Activated effector memory CD4-positive, alpha-beta T cell treated with Interleukin-2 at 50 U/mL for 16 hours (primary cell): ENCODE data around the gene HDAC4.

Experiments
- DNase-seq: peaks from one replicate; pipeline ENCODE4 v3.0.0-alpha.2; 2020

HDAC4 gene

DNA sequence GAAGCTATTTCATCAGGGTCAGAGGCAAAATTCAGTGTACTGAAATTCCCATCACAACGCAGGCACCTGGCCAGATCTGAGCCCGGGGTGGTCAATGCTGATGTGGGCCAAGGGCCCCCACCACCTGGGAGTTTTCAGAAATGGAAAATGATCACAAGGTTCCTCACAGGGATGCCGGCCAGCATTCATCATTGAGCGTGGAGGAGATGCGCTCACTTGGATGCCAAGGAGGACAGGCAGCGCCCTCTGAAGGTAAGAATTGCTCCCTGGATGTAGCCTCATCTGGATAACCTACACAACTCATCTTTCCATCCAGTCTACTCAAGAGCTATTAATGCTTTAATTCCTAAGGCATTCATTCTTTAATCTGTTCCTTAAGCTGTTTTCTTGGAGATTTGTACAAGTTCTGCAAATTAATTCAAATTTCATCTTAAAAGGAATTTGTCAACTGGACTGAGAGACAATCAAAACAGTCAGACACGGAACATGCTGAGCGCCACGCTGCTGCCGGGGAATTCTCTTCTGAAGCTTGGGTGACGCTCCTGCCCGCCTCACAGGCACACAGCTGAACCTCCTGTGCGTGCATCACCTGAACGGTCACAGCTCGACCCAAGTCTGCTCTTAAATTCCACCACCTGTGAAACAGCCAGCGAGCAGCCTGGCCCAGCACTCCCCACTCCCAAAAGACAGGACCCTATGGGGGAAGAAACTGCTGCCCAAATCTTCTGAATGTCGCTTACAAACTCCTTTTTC lies 206.7 kb downstream of the HDAC4 start:
- no peak for DNase-seq

DNA sequence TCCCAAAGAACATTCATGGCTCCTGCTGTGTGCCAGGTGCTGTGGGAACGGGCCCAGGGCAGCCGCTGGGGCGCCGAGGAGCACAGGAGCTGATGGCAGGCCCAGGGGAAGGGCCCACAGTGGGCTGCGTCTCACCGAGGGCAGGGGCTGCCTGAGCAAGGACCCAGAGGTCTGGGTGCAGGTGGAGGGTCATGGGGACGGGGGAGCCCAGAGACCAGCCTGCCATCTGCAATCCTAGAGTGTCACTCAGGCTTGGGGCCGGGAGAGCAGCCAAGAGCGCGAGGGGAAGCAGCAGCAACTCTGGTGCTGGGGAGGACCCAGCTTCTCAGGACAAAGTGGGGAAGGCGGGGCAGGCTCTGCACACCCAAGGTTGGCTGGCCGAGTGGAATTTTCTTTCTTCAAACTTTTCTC lies 207.4 kb downstream of the HDAC4 start:
- no peak for DNase-seq

DNA sequence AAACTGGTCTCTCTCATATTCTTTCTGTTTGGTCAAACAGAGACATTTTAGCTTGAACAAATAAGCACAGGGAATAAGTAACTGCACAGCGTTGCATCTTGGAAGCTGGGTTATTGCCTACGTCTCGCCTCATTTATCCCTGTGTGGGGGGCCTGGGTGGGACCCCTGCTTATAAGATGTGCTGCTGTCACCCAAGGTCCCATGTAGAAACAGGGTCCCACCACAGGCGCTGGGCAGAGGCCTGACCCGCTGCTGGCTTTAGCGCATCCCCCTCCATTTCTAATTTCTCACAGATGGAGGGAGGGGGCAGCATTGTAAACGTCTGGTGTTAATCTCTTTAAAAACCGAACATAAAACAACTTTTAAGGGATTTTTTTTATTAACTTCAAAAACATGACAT lies 207.8 kb downstream of the HDAC4 start:
- DNase-seq = no peak

DNA sequence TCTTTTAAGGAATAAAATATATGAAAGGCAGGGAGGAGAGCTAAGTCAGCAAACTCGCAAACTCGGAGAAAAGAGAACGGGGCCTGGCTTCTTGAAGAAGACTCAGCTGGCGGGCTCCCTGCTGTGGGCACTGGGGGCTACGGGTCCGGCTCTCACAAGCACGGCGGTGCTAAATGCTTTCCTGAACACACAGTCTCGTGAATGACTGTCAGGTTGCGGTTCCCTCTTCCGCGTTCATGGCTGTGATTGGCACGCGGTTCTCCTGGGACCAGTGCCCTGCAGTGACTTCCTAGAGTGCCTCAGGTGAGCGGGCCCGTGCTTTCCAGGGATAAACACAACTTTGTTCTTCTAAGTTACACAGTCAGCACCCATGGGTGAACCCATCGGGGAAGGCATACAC lies 208.4 kb downstream of the HDAC4 start:
- DNase-seq = no peak

DNA sequence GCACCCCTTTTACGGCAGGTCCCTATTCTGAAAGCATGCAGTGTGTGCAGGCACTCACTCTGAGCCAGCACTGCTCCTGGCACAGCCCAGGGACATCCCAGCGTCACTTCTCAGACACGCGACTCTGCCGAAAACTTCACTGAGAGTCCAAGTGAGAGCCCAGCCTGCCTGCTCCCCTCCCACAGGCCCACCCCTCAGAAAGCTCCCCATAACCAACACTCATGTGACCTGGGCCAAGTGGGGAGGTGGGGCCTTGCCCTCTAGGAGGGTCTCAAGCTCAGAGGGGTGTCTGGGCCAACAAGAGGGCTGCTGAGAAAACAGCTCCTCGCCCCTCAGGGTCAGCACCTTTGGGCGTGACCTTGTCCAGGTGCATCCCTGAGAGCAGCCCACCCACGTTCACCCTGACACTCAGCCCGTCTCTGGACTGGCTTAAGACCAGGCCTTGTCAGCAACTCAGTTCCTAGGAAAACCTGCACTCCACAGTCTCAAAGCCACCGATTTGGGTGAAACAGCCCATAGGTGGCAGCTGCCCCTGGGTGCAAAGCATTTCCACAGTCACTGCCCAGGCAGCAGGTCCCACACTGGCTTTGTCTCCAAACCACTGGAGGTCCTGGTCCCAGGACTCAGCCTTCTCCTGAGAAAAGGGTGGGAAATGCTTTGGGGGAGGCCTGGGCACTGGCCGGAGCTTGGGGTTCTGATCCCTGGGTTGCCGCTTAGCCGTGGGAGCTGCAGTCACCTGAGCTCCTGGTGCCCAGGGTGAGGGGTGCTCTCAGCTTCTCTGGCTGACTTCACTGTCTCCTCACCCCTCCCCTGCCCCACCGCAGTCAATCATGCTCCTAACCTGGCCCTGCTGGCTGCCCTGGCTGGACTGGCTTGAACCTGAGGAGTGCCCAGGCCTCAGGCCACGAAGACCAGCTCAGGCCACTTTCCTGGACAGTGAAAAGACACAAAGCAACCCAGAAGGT lies 209.6 kb downstream of the HDAC4 start:
- DNase-seq = no peak

DNA sequence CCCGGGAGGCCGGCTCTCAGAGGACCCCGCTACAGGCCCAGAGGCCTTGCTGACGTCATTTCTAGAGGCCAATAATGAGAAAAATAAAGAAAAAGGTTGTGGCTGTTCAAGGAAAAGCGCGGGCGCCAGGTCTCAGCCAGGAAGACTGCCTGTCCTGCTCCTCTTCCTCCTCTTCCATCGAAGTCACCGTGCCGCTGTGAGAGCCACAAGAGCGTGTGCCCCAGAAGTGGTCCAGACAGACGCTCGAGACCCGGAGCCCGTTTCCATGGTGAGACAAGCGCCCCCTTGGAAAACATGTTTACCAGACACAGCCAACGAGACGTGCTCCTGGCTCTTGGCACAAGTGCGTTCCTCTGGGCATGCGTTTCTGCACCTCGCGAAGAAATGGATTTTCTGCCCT lies 210.5 kb downstream of the HDAC4 start:
- DNase-seq = no peak

DNA sequence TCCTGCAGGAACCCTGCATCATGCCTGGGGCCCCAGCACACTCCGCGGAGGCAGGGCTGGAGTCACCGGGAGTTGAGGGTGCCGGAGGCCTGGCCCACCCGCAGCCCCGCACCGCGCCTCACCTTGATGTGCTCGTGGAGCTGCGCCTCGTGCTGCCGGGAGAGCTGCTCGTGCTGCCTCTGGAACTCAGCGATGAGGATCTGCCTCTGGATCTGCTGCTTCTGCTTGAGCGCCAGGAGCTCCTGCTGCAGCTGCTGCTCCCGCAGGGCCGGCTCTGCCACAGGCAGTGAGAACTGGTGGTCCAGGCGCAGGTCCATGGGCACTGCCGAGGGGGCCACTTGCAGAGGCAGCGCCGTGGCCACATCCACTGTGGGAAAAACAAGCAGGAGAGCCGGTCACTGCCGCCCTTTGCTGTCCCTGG lies 211.1 kb downstream of the HDAC4 start:
- DNase-seq = no peak

DNA sequence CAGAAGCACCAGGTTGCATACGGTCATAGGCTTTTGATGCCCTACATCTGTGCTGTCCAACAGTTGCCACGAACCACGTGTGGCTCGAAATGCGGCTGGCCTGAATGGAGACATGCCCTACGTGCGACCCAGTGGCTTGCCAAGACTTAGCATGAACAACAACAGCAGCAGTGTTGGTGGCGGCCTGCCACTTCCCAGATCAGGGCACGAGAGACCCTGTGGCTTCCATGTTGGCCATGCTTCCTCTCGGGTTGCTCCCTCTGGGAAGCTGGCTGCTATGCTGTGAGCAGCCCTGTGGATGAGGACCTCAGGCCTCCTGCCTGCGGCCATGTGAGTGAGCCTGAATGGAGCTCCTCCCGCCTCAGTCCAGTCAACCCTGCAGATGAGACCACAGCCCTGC lies 212.3 kb downstream of the HDAC4 start:
- DNase-seq = no peak

DNA sequence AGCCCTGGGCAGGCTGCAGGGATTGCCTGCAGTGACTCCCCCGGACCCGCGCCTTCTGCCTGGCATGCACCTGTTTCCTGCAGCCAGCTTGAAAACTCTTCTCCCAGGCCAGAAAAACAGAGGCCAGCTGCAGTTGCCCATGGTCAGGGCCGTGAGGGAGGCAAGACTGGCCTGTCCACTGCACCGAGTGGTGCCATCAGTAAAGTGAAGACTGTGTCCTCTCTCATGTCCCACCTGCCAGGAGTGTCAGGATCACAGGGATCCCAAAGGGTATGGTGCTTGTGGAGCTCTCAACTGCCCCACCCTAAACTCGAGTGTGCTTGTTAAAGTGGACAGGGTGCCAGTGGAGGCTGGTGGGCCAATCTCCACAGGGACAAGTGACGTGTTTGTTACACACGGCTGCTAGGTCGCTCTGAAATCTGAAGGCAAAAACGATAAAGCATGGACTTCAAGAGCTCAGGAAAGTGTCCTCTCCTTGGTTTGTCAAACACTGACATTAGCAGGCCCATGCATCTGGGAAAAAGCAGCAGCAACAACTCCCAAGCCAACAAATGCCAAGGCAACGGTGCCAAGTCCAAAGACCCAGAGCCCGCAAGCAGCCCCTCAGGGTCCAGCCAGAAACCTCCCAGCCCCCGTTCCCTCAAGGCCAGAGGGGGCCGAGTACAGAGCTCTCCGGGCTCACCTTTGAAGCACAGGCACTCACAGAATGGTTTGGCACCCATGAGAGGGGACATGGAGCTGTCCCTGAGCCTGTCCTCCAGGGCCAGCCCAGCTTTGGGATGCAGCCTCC lies 213.2 kb downstream of the HDAC4 start:
- DNase-seq = no peak

DNA sequence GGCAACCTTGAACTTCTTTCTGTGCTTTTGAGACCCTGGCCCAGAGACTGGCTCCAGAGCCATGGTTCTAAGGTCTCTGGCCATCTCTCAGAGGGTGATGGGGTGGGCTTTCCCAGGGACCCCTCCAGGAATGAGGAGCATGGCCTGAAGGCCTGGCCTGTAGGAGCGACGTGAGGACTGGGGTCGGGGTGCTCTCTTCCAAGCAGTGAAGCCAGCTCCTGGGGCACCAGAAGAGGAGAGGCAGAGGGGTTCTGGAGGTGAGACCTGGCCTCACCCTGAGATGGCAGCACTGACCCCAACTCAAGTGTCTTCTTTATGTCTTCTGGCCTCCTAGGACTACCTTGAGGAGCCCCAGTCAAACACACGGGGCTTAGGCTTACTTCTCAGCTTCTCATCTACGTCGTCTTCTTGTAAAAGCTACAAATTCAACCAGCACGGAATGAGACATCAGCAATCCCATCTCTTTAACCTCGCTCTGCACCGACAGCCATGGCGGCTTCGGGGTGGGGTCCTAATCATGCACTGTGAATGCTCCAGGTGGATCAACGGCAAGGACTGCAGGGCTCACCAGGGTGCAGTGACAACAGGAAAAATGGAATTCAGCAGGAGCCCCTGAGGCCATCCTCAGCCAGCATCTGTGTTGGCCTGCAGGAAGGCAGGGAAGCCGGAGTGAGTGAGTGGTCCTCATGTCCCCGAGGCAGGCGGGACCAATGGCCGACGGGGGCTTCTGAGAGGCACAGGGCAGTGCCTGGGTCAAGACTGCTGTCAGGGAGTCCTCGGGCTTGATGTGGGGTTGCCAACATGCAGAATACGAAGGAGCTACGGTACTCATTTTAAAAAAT lies 214.1 kb downstream of the HDAC4 start:
- DNase-seq = no peak

DNA sequence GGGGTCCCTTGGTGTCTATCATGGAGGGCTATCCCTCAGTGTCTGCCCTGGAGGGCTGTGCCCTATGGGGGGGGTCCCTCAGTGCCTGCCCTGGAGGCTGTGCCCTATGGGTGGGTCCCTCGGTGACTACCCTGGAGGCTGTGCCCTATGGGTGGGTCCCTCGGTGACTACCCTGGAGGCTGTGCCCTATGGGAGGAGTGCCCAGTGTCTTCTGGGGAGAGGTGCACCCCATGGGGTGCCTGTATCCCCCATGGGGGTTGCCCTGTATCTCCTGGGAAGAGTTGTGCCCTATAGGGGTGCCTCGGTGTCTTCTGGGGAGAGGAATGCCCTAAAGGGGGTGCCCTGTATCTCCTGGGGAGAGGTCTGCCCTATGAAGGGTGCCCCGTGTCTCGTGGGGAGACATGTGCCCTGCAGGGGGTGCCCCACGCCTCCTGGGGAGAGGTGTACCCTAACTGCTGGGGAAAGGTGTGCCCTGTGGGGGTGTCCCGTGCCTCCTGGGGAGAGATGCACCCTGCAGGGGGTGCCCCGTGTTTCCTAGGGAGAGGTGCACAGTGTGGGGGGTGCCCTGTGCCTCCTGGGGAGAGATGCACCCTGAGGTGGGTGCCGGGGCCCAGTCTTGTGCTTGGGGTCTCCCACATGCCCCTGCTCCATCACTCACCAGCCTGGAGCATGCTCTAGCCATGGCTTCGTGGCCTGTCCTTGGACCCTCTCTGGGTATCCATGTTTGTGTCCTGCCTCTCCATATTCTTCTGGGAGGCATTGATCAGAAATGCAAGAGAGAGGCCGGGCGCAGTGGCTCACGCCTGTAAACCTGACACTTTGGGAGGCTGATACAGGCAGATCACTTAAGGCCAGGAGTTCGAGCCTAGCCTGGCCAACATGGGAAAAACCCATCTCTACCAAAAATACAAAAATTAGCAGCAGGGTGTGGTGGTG lies 215.6 kb downstream of the HDAC4 start:
- no peak for DNase-seq

DNA sequence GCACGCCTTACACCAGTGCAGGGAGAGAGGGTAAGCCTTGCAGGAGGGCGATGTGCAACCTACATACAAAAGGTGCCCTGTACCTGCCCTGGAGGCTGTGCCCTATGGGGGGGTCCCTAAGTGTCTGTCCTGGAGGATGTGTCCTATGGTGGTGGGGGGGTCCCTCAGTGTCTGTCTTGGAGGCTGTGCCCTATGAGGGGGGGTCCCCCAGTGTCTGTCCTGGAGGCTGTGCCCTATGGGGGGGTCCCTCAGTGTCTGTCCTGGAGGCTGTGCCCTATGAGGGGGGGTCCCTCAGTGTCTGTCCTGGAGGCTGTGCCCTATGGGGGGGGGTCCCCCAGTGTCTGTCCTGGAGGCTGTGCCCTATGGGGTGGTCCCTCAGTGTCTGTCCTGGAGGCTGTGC lies 216.6 kb downstream of the HDAC4 start:
- no peak for DNase-seq

DNA sequence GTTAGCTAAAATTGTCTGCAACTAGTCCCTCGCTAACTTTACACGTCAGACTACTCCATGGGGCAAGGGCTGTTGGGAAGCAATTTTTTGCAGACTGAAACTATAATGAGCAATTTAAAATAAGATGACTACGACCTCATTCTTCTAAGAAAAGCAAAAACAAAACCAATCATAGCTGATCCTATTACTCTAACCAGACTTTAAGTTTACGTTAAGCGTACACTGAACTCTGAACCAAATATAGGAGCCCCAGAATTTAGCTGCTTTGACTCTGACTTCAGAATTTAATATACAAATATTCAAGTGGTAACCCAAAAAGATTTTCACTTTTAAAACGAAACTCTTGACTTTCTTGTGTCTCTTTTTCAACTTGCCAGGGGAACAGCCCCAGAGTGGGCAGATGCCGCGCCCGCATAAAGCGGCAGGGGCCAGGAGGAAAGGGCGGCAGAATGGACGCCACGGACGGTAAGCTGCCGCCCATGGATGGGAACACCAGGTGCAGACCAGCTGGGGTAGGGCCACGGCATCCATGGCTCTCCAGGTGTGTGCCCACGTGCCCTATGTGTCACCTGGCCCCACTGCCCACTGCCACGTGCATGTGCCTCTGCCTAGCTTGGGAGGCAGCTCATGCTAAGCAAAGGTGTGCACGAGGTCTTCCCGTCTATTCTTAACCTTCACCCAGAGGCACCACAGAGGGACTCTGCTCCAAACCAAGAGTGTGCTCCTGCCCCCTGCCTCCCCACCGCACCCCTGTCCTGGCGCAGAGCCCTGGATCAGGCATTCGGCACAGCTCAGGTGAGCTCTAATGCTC lies 217.6 kb downstream of the HDAC4 start:
- no peak for DNase-seq

DNA sequence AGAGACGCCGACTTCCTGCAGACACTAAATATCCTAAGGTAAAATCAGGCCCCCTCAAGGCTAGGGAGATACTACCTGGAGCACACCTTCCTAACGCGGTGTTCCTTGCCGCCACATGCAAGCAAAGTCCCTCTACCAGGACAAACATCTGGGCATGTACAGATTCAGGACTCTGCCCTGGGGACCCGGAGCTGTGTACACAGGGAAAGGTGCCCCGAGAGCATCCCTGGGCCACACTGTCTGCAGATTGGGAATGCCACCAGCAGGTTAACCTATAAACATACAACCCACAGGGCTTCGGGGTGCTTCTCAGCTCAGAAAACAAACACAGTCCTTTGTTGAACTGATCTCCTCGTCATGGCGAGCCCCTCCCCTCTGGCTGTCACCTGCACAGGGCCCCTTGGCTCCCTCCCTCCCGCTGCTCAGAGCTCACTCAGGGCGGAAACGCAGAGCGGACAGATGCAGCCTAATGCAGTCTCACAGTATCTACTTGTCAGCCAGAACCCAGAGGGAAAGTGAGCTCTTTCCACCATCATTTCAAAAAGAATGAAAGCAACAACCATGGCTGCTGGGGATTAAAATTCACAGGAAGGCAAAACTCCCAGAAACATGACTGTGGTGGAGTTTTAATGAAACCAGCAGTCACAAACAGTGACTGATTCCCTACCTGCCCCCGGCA lies 218.8 kb downstream of the HDAC4 start:
- DNase-seq = no peak

DNA sequence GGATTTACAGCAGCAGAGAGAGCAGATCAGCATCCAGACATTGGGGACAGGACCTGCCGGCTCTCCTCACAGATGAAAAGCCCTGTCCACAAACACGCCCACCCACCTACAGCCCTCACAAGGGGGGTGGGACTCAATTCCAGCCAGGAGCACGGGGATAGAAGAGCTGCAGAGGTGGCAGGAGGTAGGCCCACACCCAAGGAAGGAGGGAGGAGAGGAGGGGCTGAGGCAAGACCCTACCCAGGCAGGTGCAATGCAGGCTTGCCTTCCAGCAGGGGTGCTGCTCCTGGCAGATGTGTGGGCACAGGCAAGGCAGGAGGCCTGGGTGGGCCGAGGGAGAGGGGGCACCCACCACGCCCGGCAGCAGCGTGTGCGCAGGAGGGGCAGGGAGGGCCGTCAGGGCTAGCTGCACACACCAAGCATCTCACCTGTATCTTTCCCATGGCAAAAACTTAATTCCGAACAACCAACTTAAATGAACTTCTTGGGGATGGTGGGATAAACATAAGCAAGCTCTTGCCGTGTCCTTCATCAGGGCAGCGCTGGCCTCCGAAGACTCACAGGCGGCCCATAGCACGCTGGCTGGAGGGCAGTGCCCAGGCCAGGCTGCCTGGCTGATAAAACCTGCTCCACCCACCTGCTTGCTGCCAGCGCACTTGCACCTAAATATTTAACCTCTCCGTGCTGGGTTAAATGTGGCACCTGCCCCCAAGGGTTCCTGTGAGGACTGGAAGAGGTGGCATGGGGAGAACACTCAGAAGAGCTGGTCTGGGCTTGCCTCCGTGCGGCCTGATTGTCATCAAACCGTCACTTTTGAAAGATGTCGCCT lies 219.5 kb downstream of the HDAC4 start:
- no peak for DNase-seq

DNA sequence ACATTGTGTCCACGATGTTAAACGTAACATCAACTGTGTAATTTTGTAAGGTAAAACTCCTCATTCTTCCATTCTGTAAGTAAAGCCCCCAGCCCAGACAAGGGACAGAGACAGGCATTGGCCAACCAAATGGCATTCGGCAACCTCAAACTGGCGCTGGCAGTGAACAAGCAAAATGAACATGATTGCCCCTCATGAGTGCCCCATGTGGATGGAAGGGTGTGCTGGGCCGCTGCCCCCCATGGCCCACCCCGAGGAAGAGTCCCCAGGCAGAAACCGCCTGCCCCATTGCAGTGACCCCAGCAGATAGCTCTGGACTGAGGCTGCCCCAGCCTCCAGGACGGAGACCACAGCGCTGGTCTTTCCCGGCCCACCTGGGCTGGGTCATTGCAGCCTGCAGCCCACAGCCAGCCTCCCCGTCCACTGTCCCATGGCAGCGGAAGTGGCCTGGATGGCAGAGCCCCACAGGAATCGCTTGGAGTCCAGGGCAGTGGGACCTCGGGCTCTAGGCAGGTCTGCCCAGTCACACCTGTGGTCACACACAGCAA lies 220.2 kb downstream of the HDAC4 start:
- no peak for DNase-seq

DNA sequence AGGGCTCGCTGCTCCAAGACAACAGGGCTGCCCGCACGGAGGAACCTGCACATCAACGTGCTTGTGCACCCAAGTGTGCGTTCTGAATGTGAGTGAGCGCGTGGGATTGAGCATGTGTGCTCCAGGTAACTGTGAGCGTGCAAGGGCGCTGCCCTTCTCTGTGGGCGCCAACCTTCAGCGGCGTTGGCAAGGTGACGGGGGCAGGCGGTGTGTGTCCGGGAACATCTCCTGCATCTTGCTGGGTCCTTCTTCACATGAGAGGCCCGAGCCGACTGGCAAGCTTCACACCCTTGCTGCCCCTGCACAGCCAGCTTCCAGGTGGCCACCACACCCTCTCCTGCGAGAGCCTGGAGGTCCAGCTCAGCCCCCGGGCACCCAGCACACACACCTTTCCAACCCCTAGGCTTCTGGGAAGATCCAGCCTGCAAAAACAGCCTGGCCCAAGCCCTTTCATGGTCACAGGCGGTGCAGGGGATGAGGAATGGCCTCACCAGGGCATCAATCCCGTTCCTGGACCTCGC lies 220.9 kb downstream of the HDAC4 start:
- no peak for DNase-seq

DNA sequence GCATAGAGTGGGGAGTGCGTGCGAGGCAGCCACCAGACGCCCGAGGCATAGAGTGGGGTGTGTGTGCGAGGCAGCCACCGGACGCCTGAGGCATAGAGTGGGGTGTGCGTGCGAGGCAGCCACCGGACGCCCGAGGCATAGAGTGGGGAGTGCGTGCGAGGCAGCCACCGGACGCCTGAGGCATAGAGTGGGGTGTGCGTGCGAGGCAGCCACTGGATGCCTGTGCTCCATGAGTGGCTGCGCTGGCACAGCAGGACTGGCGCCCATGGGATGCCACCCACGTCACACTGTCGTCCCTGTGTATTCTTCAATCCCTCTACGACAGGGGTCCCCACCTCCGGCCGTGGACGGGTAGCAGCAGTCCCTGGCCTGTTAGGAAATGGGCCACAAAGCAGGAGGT lies 221.9 kb downstream of the HDAC4 start:
- no peak for DNase-seq
